HG03139 (cell line): ENCODE data around the gene TNS1.

Experiments used
- ATAC-seq: cut with Tn5 transposase; IDR thresholded peaks from one replicate; pipeline ENCODE4 v1.9.1; 2021; ENCODE audit not compliant: unreplicated experiment

The TNS1 gene

DNA sequence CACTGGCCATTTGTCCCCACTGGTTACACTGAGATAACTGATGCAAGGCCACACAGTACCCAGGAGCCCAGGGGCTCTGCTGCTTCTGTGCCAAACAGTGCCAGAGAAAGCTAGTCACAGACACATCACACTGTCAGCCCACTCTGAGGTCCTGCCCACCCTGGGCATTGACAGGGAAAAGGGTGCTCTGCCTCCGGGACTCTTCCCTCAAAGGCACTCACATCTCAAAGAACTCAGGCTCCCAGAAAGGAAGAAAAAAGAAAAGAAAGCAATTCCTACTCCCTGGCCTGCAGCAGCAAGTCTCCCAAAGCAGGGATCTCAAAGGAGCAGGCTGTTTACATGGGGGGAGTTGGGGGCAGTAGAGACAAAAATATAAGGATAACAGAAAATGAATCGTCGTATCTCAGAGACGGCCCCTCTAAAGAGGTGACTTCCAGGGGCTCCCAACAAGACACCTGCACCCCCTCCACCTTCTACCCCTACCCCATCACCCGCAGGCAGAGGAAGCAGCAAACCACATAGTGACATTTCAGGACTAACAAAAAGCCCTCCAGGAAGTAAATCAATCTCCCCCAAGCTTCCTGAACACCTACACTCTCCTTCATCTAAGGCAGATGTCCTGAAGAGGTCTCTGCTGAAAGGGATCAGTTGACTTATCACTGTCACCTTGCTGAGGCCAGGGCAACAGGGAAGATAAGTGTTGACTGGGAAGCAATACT lies 247.6 kb downstream of the TNS1 start:
- ATAC-seq, result no peak

DNA sequence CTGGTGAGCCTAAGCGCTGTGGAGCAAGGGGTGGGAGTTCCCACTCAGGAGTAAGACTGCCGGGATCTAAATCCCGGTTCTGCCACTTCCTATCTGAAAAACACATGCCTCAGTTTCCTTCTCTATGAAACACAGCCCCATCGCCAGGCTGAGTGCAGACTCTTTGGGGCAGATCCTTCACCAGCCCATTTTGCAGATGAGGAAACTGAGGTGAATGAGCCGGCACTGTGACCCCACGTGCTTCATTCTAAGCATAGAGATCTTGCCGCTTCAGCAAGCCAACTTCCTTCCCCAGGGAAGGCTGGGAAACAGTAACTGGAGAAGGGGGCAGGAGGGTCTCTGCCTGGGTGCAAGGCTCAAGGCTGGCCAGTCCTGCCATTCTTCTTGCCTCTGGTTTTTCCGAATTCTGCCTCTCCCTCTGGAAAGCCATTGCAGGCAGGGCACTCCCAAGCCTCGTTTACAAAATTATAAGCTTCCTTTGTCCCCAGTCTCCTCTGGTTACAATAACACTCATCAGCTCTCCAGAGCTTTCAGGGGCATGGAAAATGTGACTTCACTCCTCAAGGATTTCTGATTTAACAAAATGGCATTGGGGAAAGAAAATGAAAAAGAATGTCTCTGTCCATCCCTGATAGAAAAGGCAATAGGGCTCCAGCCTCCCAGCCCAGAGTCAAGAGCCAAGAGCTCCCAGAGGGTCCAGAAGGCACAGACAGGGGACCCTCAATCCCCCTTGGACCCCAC lies 249.2 kb downstream of the TNS1 start:
- no peak for ATAC-seq

DNA sequence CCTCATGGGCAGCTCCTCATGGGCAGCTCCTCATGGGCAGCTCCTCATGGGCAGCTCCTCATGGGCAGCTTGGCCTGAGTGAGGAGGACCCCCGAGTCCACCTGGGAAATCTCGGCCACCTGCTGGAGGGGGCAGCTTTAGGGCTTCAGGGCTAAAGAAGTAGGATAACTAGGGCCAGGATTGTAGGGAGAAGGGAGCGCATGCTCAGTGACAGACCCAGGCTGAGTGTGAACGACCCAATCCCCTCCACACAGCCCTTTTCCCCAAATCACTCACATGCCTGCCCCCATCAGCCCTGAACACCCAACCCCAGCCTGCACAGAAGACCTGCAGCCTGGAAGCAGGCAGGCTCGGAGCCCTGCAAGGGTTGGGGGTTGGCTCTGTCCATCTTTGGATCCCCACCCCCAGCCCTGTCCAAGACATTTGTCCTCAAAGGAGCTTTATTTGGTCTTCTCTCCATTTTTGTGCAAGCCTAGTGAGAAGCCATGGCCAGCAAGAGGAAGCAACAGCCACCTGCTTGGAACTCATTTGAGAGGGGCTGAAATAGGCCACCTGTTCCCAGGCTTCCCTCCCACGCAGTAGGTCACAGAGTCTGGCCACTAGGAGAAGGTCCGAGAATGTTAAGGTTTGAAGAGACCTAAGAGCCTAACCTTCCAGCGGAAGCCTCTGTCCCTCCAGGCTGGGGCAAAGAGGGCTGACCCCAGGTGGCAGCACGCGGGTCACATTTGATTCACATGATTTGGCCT lies 249.9 kb downstream of the TNS1 start:
- no peak for ATAC-seq

DNA sequence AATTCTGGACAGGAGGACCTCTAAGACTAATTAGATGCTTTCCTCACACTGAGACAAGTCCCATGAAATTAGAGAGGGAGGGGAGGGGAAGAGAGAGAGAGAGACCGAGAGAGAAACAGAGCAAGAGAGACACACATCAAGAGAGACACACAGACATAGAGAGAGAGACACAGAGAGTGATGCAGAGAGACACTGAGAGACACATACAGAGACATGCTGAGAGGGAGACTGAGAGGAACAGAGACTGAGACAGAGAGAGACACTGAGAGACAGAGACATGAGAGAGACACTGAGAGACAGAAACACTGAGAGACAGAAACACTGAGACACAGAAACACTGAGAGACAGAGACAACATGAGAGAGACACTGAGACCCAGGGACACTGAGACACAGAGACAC lies 250.8 kb downstream of the TNS1 start:
- ATAC-seq, result no peak

DNA sequence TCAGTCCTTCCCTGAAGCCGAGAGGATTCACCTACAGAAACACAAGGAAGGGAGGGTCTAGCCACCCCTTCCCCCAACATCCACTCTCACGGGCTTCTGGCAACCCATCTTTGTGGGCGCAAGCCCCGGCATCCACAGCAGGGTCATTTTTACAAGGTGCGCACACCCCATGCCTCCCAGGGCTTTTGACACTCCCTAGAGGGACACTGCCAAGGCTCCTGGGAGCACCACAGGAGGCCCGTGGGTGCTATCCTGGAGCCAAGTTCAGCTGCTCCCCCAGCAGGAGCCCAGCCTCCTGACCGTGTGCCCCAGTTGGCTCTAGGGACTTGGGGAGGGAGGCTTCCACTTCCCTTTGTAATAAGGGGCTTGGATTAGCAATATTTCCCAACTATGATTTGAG lies 251.6 kb downstream of the TNS1 start:
- no peak for ATAC-seq
